Hematopoietic multipotent progenitor cell treated with erythropoietin and hydrocortisone succinate and interleukin-3 and kit ligand, for 4 days (in vitro differentiated cells): Measurements from ENCODE around the gene PCDHGA8.
A peak's percentile ranks its signal among the peaks of the same experiment; 100 is the strongest.
"Not testable (repeated sequence)": the region's sequence is repeated elsewhere in the genome, so short reads cannot be mapped to it uniquely, and the experiment has no call there.

Experiments used
- DNase-seq: peaks from one replicate; pipeline ENCODE4 v3.0.0-alpha.2; 2015

The PCDHGA8 gene

DNA sequence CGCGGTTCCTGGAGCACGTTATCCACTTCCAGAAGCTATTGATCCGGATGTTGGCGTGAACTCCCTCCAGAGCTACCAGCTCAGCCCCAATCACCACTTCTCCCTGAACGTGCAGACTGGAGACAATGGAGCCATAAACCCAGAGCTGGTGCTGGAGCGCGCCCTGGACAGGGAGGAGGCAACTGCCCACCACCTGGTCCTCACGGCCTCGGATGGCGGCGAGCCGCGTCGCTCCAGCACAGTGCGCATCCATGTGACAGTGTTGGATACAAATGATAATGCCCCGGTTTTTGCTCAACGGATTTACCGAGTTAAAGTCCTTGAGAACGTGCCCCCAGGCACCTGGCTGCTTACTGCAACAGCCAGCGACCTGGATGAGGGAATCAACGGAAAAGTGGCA lies 11.0 kb downstream of the PCDHGA8 start:
- DNase-seq, result no peak

DNA sequence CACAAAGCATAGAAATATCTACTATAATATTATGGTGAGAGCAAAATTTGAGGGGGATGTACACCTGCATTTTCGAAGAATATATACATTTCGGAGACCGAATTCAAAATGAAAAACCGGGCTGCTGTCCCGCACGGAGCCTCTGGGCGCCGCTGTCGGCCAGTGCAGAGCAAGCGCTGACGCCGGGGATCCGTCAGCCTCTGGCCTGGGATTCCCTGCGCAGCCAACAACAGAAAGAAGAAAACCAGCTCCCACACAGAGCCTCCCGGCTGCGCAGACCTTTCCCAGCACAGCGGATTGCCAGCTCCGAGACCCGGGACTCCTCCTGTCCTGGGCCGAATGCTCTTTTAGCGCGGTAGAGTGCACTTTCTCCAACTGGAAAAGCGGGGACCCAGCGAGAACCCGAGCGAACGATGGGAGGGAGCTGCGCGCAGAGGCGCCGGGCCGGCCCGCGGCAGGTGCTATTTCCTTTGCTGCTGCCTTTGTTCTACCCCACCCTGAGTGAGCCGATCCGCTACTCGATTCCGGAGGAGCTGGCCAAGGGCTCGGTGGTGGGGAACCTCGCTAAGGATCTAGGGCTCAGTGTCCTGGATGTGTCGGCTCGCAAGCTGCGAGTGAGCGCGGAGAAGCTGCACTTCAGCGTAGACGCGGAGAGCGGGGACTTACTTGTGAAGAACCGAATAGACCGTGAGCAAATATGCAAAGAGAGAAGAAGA lies 15.5 kb downstream of the PCDHGA8 start, which contains the start of gene PCDHGB6:
Gene PCDHGB6, plus strand, starts transcription at position 232 of the 716 bp plus-strand sequence. Its CDS starts 182 bp downstream, at position 414.
- peak; percentile 62 for DNase-seq

DNA sequence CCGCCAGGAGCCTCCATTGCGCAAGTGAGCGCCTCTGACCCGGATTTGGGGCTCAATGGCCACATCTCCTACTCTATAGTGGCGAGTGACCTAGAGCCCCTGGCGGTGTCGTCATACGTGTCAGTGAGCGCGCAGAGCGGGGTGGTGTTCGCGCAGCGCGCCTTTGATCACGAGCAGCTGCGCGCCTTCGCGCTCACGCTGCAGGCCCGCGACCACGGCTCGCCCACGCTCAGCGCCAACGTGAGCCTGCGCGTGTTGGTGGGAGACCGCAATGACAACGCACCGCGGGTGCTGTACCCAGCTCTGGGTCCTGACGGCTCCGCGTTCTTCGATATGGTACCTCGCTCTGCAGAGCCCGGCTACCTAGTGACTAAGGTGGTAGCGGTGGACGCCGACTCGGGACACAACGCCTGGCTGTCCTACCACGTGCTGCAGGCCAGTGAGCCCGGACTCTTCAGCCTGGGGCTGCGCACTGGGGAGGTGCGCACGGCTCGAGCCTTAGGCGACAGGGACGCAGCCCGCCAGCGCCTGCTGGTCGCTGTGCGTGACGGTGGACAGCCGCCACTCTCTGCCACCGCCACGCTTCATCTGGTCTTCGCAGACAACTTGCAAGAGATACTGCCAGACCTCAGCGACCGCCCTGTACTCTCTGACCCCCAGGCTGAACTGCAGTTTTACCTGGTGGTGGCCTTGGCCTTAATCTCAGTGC lies 17.3 kb downstream of the PCDHGA8 start:
- no peak for DNase-seq

DNA sequence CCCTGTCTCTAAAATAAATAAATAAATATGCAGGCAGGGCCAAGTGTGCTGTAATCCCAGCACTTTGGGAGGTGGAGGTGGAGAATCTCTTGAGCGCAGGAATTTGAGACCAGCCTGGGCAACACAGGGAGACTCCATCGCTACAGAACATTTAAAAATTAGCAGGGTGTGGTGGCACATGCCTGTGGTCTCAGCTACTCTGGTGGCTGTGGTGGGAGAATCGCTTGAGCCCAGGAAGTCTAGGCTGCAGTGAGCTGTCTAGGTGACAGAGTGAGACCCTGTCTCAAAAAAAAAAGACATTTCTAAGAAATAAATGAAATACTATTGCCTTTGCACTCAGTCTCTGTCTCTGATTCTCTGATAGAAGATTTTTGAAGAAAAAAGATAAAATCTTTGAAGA lies 19.1 kb downstream of the PCDHGA8 start:
- no peak for DNase-seq

DNA sequence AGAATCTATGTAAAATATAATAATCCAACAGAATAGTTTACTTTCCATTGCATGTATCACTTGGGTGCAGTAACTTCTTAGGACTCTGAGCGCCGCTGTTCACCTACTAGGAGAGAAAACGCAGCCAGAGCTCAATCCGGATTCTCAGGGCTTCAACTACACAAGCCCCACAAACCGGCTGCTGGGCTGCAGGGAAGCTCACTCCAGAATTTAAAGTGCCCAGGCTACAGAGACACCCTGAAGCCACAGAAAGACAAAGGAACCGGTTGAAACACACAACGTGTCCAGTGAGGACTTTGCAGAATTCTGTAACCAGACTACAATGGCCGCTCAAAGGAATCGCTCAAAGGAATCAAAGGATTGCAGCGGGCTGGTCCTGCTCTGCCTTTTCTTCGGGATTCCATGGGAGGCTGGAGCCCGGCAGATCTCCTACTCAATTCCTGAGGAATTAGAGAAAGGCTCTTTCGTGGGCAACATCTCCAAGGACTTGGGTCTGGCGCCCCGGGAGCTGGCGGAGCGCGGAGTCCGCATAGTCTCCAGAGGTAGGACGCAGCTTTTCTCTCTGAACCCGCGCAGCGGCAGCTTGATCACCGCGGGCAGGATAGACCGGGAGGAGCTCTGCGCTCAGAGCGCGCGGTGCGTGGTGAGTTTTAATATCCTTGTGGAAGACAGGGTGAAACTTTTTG lies 20.6 kb downstream of the PCDHGA8 start, which contains the start of gene PCDHGA10:
Gene PCDHGA10, plus strand, starts transcription at position 134 of the 686 bp plus-strand sequence. Its CDS starts 189 bp downstream, at position 323.
- DNase-seq, result peak; percentile 86

DNA sequence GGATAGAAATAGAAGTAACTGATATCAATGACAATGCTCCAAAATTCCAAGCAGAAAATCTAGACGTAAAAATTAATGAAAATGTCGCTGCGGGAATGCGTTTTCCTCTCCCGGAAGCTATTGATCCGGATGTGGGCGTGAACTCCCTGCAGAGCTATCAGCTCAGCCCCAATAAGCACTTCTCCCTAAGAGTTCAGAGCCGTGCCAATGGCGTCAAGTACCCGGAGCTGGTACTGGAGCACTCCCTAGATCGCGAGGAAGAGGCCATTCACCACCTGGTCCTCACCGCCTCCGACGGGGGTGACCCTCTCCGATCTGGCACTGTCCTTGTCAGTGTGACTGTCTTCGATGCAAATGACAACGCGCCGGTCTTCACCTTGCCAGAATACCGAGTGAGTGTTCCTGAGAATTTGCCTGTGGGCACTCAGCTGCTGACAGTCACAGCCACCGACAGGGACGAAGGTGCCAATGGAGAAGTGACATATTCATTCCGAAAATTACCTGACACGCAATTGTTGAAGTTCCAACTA lies 21.2 kb downstream of the PCDHGA8 start:
- no peak for DNase-seq

DNA sequence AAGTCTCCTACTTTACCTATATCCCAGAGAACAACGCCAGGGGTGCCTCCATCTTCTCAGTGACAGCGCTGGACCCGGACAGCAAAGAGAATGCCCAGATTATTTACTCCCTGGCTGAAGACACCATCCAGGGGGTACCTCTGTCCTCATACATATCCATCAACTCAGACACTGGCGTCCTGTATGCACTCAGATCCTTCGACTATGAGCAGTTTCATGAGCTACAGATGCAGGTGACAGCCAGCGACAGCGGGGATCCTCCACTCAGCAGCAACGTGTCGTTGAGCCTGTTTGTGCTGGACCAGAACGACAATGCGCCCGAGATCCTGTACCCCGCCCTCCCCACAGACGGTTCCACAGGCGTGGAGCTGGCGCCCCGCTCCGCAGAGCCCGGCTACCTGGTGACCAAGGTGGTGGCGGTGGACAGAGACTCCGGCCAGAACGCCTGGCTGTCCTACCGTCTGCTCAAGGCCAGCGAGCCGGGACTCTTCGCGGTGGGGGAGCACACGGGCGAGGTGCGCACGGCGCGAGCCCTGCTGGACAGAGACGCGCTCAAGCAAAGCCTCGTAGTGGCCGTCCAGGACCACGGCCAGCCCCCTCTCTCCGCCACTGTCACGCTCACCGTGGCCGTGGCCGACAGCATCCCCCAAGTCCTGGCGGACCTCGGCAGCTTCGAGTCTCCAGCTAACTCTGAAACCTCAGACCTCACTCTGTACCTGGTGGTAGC lies 22.3 kb downstream of the PCDHGA8 start:
- DNase-seq, result not testable (repeated sequence)

DNA sequence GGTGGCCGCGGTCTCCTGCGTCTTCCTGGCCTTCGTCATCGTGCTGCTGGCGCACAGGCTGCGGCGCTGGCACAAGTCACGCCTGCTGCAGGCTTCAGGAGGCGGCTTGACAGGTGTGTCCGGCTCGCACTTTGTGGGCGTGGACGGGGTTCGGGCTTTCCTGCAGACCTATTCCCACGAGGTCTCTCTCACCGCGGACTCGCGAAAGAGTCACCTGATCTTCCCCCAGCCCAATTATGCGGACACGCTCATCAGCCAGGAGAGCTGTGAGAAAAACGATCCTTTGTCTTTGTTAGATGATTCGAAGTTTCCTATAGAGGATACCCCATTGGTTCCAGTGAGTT lies 22.8 kb downstream of the PCDHGA8 start:
- not testable (repeated sequence) for DNase-seq

DNA sequence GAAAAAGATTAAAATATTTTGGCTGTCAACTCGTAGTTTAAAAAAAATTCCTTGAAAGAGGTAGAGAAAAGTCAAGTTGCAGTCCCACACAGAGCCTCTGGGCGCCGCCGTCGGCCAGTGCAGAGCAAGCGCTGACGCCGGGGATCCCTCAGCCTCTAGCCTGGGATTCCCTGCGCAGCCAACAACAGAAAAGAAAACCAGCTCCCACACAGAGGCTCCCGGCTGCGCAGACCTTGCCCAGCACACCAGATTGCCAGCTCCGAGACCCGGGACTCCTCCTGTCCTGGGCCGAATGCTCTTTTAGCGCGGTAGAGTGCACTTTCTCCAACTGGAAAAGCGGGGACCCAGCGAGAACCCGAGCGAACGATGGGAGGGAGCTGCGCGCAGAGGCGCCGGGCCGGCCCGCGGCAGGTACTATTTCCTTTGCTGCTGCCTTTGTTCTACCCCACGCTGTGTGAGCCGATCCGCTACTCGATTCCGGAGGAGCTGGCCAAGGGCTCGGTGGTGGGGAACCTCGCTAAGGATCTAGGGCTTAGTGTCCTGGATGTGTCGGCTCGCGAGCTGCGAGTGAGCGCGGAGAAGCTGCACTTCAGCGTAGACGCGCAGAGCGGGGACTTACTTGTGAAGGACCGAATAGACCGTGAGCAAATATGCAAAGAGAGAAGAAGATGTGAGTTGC lies 25.2 kb downstream of the PCDHGA8 start, which contains the start of gene PCDHGB7:
Gene PCDHGB7, plus strand, starts transcription at position 184 of the 679 bp plus-strand sequence. Its CDS starts 183 bp downstream, at position 367.
- peak; percentile 86 for DNase-seq

DNA sequence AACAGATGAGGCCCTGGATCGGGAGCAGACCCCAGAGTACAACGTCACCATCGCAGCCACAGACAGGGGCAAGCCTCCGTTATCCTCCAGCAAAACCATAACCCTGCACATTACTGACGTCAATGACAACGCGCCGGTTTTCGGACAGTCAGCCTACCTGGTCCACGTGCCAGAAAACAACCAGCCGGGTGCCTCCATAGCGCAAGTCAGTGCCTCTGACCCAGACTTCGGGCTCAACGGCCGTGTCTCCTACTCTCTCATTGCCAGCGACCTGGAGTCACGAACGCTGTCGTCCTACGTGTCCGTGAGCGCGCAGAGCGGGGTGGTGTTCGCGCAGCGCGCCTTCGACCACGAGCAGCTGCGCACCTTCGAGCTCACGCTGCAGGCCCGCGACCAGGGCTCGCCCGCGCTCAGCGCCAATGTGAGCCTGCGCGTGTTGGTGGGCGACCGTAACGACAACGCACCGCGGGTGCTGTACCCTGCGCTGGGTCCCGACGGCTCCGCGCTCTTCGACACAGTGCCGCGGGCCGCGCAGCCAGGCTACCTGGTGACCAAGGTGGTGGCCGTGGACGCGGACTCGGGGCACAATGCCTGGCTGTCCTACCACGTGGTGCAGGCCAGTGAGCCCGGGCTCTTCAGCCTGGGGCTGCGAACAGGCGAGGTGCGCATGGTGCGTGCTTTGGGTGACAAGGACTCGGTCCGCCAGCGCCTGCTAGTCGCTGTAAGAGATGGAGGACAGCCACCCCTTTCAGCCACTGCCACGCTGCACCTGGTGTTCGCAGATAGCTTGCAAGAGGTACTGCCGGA lies 26.8 kb downstream of the PCDHGA8 start:
- no peak for DNase-seq

DNA sequence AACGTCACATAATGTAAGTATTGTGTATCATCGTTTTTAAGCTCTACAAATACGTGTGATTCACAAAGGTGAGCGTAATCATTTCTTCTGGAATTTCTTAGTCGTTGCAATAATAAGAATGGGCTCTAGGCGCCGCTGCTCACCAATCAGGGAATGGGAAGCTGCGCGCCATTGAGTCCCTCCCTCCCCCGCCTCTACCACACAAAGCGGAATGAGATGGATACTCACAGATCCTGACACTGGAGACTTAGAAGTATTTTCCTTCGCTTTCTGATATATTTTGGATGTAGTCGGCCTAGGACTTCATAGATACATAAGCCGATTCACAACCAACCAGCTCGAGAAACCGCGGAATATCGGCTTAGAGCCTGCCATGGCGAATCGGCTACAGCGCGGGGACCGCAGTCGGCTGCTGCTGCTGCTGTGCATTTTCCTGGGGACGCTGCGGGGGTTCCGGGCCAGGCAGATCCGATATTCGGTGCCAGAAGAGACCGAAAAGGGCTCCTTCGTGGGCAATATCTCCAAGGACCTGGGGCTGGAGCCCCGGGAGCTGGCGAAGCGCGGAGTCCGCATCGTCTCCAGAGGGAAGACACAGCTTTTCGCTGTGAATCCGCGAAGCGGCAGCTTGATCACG lies 28.5 kb downstream of the PCDHGA8 start, which contains the start of gene PCDHGA11:
Gene PCDHGA11, plus strand, starts transcription at position 197 of the 634 bp plus-strand sequence. Its CDS starts 177 bp downstream, at position 374.
- DNase-seq, result peak; percentile 75

DNA sequence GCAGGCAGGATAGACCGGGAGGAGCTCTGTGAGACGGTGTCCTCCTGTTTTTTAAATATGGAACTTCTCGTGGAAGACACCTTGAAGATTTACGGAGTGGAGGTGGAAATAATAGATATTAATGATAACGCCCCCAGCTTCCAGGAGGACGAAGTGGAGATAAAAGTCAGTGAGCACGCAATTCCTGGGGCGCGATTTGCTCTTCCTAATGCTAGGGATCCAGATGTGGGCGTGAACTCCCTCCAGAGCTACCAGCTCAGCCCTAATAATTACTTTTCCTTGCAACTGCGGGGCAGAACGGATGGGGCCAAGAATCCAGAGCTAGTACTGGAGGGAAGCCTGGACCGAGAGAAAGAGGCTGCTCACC lies 29.0 kb downstream of the PCDHGA8 start:
- no peak for DNase-seq

DNA sequence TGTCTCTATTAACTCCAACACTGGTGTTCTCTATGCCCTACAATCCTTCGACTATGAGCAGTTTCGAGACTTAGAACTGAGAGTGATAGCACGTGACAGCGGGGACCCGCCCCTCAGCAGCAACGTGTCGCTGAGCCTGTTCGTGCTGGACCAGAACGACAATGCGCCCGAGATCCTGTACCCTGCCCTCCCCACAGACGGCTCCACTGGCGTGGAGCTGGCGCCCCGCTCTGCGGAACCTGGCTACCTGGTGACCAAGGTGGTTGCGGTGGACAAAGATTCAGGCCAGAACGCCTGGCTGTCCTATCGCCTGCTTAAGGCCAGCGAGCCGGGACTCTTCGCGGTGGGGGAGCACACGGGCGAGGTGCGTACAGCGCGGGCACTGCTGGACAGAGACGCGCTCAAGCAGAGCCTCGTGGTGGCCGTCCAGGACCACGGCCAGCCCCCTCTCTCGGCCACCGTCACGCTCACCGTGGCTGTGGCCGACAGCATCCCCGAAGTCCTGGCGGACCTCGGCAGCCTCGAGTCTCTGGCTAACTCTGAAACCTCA lies 30.4 kb downstream of the PCDHGA8 start:
- DNase-seq, result no peak

DNA sequence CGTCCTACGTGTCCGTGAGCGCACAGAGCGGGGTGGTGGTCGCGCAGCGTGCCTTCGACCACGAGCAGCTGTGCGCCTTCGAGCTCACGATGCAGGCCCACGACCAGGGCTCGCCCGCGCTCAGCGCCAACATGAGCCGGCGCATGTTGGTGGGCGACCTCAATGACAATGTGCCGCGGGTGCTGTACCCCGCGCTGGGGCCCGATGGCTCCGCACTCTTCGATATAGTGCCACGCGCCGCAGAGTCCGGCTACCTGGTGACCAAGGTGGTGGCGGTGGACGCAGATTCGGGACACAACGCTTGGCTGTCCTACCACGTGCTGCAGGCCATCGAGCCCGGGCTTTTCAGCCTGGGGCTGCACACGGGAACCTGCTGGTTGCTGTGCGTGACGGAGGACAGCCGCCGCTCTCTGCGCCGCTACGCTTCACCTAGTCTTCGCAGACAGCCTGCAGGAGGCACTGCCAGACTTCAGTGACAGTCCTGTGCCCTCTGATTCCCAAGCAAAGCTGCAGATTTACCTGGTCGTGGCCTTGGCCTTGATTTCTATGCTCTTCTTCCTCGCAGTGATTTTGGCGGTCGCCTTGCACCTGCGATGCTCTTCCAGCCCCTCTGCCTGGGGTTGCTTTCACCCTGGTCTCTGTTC lies 35.5 kb downstream of the PCDHGA8 start:
- DNase-seq, result no peak

DNA sequence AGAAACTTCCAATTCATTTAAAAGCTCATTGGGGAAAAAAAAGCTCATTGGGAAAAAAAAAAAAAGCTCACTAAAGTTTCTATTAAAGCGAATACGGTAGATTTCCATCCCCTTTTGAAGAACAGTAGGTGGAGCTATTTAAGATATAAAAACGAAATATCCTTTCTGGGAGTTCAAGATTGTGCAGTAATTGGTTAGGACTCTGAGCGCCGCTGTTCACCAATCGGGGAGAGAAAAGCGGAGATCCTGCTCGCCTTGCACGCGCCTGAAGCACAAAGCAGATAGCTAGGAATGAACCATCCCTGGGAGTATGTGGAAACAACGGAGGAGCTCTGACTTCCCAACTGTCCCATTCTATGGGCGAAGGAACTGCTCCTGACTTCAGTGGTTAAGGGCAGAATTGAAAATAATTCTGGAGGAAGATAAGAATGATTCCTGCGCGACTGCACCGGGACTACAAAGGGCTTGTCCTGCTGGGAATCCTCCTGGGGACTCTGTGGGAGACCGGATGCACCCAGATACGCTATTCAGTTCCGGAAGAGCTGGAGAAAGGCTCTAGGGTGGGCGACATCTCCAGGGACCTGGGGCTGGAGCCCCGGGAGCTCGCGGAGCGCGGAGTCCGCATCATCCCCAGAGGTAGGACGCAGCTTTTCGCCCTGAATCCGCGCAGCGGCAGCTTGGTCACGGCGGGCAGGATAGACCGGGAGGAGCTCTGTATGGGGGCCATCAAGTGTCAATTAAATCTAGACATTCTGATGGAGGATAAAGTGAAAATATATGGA lies 38.1 kb downstream of the PCDHGA8 start, which contains the start of gene PCDHGA12:
Gene PCDHGA12, plus strand, starts transcription at position 176 of the 782 bp plus-strand sequence. Its CDS starts 253 bp downstream, at position 429.
- DNase-seq, result peak; percentile 88

DNA sequence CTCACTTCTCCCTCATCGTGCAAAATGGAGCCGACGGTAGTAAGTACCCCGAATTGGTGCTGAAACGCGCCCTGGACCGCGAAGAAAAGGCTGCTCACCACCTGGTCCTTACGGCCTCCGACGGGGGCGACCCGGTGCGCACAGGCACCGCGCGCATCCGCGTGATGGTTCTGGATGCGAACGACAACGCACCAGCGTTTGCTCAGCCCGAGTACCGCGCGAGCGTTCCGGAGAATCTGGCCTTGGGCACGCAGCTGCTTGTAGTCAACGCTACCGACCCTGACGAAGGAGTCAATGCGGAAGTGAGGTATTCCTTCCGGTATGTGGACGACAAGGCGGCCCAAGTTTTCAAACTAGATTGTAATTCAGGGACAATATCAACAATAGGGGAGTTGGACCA lies 38.9 kb downstream of the PCDHGA8 start:
- peak; percentile 37 for DNase-seq

DNA sequence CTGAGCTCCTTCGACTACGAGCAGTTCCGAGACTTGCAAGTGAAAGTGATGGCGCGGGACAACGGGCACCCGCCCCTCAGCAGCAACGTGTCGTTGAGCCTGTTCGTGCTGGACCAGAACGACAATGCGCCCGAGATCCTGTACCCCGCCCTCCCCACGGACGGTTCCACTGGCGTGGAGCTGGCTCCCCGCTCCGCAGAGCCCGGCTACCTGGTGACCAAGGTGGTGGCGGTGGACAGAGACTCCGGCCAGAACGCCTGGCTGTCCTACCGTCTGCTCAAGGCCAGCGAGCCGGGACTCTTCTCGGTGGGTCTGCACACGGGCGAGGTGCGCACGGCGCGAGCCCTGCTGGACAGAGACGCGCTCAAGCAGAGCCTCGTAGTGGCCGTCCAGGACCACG lies 39.9 kb downstream of the PCDHGA8 start:
- DNase-seq, result not testable (repeated sequence)

DNA sequence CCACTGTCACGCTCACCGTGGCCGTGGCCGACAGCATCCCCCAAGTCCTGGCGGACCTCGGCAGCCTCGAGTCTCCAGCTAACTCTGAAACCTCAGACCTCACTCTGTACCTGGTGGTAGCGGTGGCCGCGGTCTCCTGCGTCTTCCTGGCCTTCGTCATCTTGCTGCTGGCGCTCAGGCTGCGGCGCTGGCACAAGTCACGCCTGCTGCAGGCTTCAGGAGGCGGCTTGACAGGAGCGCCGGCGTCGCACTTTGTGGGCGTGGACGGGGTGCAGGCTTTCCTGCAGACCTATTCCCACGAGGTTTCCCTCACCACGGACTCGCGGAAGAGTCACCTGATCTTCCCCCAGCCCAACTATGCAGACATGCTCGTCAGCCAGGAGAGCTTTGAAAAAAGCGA lies 40.3 kb downstream of the PCDHGA8 start:
- DNase-seq, result not testable (repeated sequence)

DNA sequence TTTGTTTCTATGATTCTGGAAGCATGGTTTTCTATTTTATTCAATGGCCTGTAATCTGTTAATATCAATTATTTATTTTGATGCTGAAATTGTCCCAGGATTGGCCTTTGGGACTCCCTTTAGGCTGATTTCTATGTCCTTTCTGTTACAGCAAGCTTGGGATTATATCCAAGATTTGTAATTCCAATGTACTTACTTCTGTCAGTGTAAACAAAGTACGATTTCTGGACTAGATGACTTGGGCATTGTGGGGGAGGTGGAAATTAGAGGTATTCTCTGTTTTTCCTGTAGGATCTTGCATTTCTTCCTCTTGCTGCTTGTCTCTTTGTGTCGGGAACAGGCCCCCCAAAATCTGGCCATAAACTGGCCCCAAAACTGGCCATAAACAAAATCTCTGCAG lies 41.6 kb downstream of the PCDHGA8 start:
- no peak for DNase-seq
